DOHH2 (cell line): ENCODE results near the gene LARP6.

ENCODE experiments used
- H3F3A ChIP-seq: fragments of 200-600 bp; sonication (generic), shearing (Covaris generic); 2 replicates; pipeline ENCODE4 v1.6.0; 2016; ENCODE audit warnings: antibody characterized with exemption, mild to moderate bottlenecking; ENCODE audit not compliant: control insufficient read depth, insufficient read depth
- H3K27ac ChIP-seq: fragments of 200-600 bp; sonication (generic); 2 replicates; pipeline ENCODE4 v1.5.1; 2014; ENCODE audit warnings: low read depth, mild to moderate bottlenecking, low read length, moderate library complexity
- H3K27me3 ChIP-seq: fragments of 200-600 bp; sonication (generic); 2 replicates; pipeline ENCODE4 v1.6.1; 2014; ENCODE audit warnings: mild to moderate bottlenecking, low read length, mixed read lengths; ENCODE audit not compliant: control insufficient read depth
- H3K36me3 ChIP-seq: fragments of 200-600 bp; sonication (generic); 2 replicates; pipeline ENCODE4 v1.6.1; 2014; ENCODE audit warnings: mild to moderate bottlenecking, low read length, moderate library complexity, mixed read lengths; ENCODE audit not compliant: control insufficient read depth
- H3K4me1 ChIP-seq: fragments of 200-600 bp; sonication (generic); 2 replicates; pipeline ENCODE4 v1.6.1; 2014; ENCODE audit warnings: mild to moderate bottlenecking, low read length, mixed read lengths; ENCODE audit not compliant: control insufficient read depth
- H3K4me2 ChIP-seq: fragments of 200-600 bp; sonication (generic); 2 replicates; pipeline ENCODE4 v1.6.0; 2014; ENCODE audit warnings: mild to moderate bottlenecking, low read length, moderate library complexity
- H3K4me3 ChIP-seq: fragments of 200-600 bp; sonication (generic); 2 replicates; pipeline ENCODE4 v1.5.1; 2014; ENCODE audit warnings: mild to moderate bottlenecking, low read length, mixed read lengths
- H3K79me2 ChIP-seq: fragments of 200-600 bp; sonication (generic); 2 replicates; pipeline ENCODE4 v1.6.1; 2014; ENCODE audit warnings: mild to moderate bottlenecking, low read length, mixed read lengths; ENCODE audit not compliant: control insufficient read depth
- H3K9me2 ChIP-seq: fragments of 200-600 bp; sonication (generic); replicated peaks from 2 replicates; pipeline ENCODE4 v1.6.1; 2014; ENCODE audit warnings: mild to moderate bottlenecking, low read length, mixed read lengths; ENCODE audit not compliant: control insufficient read depth
- H3K9me3 ChIP-seq: fragments of 200-600 bp; sonication (generic); 2 replicates; pipeline ENCODE4 v1.6.1; 2014; ENCODE audit warnings: antibody characterized with exemption, low read length, mixed read lengths; ENCODE audit not compliant: control insufficient read depth, insufficient read depth
- H4K20me1 ChIP-seq: fragments of 200-600 bp; sonication (generic); 2 replicates; pipeline ENCODE4 v1.6.0; 2014; ENCODE audit warnings: low read depth, mild to moderate bottlenecking, antibody characterized with exemption, low read length, moderate library complexity; ENCODE audit not compliant: control insufficient read depth, insufficient read depth
- EZH2phosphoT487 ChIP-seq: fragments of 200-600 bp; sonication (generic); IDR thresholded peaks from 2 replicates; pipeline ENCODE4 v1.6.1; 2017; ENCODE audit warnings: borderline replicate concordance, mild to moderate bottlenecking, antibody characterized with exemption, low read length, moderate library complexity, mixed read lengths
- TF ChIP-seq, protein P1 (sequence below): fragments of 200-600 bp; sonication (generic); IDR thresholded peaks from one replicate; pipeline ENCODE4 v1.5.1; 2014; ENCODE audit warnings: antibody characterized with exemption, mild to moderate bottlenecking, low read depth, low read length; ENCODE audit not compliant: poor library complexity, severe bottlenecking

The LARP6 gene

DNA sequence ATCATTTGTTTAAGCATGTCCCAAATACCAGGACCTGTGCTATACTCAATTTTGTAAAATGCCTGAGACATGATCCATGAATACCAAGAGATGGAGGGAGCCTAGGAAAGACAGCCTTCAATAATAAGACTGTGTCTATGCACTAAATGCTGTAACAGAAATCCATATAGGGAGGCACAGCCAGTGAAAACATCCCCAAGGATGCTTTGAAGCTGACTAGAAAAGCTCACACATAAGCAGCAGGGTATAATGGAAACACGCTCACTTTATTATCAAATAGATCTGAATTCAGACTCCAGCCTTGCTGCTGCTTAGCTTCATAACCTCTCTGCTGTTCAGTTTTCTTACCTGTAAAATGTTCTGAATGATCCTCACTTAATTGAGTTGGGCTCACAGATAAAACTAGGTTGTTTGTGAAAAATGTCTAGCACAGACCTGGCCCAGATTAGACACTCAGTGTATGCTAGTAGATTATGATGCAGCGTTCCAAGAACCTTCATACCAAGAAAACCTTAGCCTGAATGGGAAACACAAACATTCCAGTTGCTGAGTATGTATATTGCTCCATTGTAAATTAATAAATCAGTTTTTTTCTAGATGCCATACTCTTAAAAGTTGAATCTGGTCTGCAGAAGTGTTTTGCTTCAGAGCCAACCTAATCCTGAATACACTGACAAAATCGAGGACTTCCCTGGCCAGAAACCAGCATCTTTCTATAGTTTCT lies 3.8 kb upstream of the LARP6 start:
- H3K4me1 ChIP-seq = no peaks in the 10 kb centered on the region
- no peak for TF ChIP-seq EZH2phosphoT487
- TF ChIP-seq, protein P1, sequence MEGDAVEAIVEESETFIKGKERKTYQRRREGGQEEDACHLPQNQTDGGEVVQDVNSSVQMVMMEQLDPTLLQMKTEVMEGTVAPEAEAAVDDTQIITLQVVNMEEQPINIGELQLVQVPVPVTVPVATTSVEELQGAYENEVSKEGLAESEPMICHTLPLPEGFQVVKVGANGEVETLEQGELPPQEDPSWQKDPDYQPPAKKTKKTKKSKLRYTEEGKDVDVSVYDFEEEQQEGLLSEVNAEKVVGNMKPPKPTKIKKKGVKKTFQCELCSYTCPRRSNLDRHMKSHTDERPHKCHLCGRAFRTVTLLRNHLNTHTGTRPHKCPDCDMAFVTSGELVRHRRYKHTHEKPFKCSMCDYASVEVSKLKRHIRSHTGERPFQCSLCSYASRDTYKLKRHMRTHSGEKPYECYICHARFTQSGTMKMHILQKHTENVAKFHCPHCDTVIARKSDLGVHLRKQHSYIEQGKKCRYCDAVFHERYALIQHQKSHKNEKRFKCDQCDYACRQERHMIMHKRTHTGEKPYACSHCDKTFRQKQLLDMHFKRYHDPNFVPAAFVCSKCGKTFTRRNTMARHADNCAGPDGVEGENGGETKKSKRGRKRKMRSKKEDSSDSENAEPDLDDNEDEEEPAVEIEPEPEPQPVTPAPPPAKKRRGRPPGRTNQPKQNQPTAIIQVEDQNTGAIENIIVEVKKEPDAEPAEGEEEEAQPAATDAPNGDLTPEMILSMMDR = no peak
- H3K27me3 ChIP-seq = no peaks in the 10 kb centered on the region
- H3K4me2 ChIP-seq = no peak overlapping the region
- no peaks in the 10 kb centered on the region for H4K20me1 ChIP-seq
- no peaks in the 10 kb centered on the region for H3K36me3 ChIP-seq
- H3K9me2 ChIP-seq = no peaks in the 10 kb centered on the region
- H3K27ac ChIP-seq = no peak overlapping the region
- no peaks in the 10 kb centered on the region for H3F3A ChIP-seq
- H3K4me3 ChIP-seq = no peak overlapping the region
- no peaks in the 10 kb centered on the region for H3K9me3 ChIP-seq
- H3K79me2 ChIP-seq = no peaks in the 10 kb centered on the region

GRCh38 chr15:70856884-70857561 lies 3.1 kb upstream of the LARP6 start:
- no peaks in the 10 kb centered on the region for H3K4me1 ChIP-seq
- no peaks in the 10 kb centered on the region for H4K20me1 ChIP-seq
- no peaks in the 10 kb centered on the region for H3K79me2 ChIP-seq
- no peak overlapping the region for H3K27ac ChIP-seq
- no peaks in the 10 kb centered on the region for H3K9me2 ChIP-seq
- H3K4me3 ChIP-seq = no peak overlapping the region
- no peak for TF ChIP-seq EZH2phosphoT487
- TF ChIP-seq, protein P1 = no peak
- no peaks in the 10 kb centered on the region for H3K27me3 ChIP-seq
- no peaks in the 10 kb centered on the region for H3K9me3 ChIP-seq
- no peak overlapping the region for H3K4me2 ChIP-seq
- H3F3A ChIP-seq = no peaks in the 10 kb centered on the region
- no peaks in the 10 kb centered on the region for H3K36me3 ChIP-seq

- no peaks in the 10 kb centered on the region for H3K9me3 ChIP-seq
- no peaks in the 10 kb centered on the region for H3K79me2 ChIP-seq
- no peaks in the 10 kb centered on the region for H3F3A ChIP-seq
- H3K27ac ChIP-seq = no peak overlapping the region
- 0 out of 2 replicates have a peak, but pooled peaks cover 2% of the 10 kb centered on the region for H3K27me3 ChIP-seq
- no peaks in the 10 kb centered on the region for H3K4me1 ChIP-seq
- no peaks in the 10 kb centered on the region for H3K36me3 ChIP-seq
- TF ChIP-seq, protein P1 = no peak
- no peak for TF ChIP-seq EZH2phosphoT487
- H3K4me2 ChIP-seq = no peak overlapping the region
- H3K9me2 ChIP-seq = no peaks in the 10 kb centered on the region
- no peaks in the 10 kb centered on the region for H4K20me1 ChIP-seq
- no peak overlapping the region for H3K4me3 ChIP-seq
These were observed 2.4 kb upstream of the LARP6 start for GRCh38 chr15:70856177-70856883.
